Adipose tissue (tissue), 3 donors: Measurements from ENCODE around the gene MADCAM1. TPM values are rescaled to one million over a fixed set of nuclear protein-coding genes. Genes with fewer than 3 reads are reported as not detected.
"Not testable (repeated sequence)": the region's sequence is repeated elsewhere in the genome, so short reads cannot be mapped to it uniquely, and the experiment has no call there.

Experiments used
- H3K27ac ChIP-seq: one replicate; pipeline ENCODE4 v1.5.1; 2013; ENCODE audit warnings: low read depth, low read length
- WGBS, 3 donors: extraction: QIAGEN DNeasy Blood & Tissue Kit; methylation state at CpG; one replicate each; pipeline ENCODE4 v1.1.7; 2013; 5-methylcytosine and 5-hydroxymethylcytosine counted together
- polyA plus RNA-seq, 3 donors: library from polyadenylated mRNA; stranded (reverse); fragments of 200-250 nt; gene quantifications; one replicate each; pipeline ENCODE4 v1.2.3, GENCODE V29; 2013
- donor health status: healthy with polysubstance abuse.
- donor health status: Bipolar disorder and iron deficiency.
- donor health status: healthy.

Gene MADCAM1
- 1 to 10 TPM in 1 of 3 donors, under 1 TPM in 1, not detected in 1; 0.36 to 2.0 TPM for polyA plus RNA-seq

DNA sequence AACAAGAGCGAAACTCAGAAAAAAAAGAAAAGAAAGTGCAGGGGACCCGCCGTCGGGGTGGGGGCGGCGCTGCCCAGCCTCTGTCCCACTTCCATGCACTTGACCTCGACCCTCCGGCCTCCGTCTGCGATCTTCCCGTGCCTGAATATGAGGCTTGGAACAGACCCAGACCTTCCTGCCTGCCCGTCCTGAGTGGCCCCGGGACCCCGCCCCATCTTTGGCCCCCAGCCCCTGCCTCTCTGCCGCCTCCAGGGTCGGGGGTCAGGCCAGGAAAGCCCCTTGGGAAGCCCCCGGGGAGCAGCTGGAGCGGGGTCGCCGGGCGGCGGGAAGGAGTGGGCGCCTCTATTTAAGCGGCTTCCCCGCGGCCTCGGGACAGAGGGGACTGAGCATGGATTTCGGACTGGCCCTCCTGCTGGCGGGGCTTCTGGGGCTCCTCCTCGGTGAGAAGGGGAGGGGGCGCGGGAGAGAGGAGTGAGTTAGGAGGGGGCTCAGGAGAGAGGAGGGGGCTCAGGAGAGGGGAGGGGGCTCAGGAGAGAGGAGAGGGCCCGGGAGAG, at the start of gene MADCAM1:
TSS of gene MADCAM1 (plus strand) at position 375 of the 554 bp plus-strand sequence. CDS start at position 389, 14 bp downstream.
- no peak within 1 kb of the TSS for H3K27ac ChIP-seq
- WGBS, 3 donors, result 6 to 7% (median 7%) methylated on average over 28 to 33 of the region's 33 CpGs

DNA sequence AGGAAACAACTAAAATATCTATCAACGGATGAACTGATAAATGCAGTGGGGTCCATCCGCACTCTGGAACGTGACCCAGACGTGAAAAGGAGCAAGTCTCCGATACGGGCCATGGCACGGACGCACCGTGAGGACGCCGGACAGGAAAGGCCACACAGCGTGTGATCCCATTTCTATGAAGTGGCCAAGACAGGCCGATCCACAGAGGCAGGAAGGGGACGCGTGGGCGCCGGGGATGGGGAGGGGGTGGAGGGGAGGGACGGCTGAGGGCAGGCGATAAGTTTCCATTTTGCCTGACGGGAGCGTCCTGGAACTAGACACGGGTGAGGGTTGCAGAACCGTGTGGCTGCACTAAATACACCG, 49.2 kb upstream of the MADCAM1 start:
- H3K27ac ChIP-seq, result no peak overlapping the region
- WGBS, 3 donors, result 73 to 80% (median 77%) methylated on average over 24 of the region's 24 CpGs

DNA sequence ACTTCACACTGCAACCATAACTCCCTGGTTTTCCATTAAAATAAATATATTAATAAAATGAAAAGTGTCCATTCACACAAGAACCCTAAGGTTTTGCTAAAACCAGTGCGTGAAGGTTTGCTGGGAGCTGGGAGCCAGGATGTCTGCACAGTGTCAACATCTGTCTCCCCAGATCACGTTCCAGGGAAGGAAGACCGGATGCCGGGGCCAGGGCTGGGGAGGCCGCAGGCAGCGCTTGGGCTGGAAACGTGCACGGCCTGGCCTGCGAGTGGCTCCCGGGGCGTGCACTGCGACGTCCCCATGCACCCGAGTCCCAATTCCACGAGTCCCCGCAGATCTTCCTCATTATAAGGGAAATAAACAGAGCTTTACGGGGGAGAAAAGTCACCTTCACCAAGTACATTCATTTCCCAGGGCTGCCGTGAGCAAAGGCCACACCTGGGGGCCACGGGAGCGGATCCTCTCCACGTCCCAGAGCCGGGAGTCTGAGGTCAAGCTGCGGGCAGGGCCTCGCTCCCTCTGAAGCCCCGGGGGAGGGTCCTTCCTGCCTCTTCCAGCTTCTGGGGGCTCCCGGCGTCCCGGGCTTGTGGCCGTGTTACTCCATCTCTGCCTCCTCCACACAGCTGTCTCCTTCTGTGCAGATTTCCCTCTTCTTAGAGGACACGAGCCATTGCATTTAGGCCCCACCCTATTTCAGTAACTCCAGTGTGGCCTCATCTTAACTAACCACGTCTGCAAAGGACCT, 48.3 kb upstream of the MADCAM1 start:
- 37 to 72% (median 39%) methylated on average over 31 of the region's 31 CpGs for WGBS, 3 donors
- H3K27ac ChIP-seq, result no peak overlapping the region

DNA sequence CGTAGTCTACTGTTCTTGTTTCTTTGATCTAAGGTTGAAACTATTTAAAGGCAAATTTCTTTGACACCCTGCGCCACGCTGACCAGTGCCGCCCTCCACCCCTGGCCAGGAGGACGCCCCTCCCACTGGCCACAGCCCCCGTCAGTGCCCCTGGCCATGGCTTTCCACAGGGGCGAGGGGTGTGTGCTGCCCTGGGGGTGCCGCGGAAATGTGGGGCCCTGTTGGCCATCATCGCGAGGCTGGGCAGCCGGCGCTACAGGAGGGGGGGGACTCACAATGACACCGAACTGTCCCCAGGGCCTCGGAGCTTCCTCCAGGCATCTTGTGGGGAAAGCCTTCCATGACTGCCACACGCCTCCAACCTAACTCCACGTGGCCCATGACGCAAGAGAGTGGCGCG, 46.4 kb upstream of the MADCAM1 start:
- no peak overlapping the region for H3K27ac ChIP-seq
- 93 to 95% (median 95%) methylated on average over 17 to 20 of the region's 20 CpGs for WGBS, 3 donors

DNA sequence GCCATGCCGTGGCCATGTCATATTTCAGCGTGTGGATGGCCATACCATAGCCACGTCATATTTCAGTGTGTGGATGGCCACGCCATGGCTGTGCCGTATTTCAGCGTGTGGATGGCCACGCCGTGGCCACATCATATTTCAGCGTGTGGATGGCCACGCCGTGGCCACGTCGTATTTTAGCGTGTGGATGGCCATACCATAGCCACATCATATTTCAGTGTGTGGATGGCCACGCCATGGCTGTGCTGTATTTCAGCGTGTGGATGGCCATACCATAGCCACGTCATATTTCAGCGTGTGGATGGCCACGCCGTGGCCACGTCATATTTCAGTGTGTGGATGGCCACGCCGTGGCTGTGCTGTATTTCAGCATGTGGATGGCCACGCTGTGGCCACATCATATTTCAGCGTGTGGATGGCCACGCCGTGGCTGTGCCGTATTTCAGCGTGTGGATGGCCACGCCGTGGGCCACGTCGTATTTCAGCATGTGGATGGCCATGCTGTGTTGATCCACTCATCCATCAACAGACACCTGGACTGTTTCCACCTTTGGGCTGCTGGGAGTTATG, 45.3 kb upstream of the MADCAM1 start:
- not testable (repeated sequence) for H3K27ac ChIP-seq
- WGBS, 3 donors, result 95 to 99% (median 98%) methylated on average over 33 of the region's 33 CpGs

DNA sequence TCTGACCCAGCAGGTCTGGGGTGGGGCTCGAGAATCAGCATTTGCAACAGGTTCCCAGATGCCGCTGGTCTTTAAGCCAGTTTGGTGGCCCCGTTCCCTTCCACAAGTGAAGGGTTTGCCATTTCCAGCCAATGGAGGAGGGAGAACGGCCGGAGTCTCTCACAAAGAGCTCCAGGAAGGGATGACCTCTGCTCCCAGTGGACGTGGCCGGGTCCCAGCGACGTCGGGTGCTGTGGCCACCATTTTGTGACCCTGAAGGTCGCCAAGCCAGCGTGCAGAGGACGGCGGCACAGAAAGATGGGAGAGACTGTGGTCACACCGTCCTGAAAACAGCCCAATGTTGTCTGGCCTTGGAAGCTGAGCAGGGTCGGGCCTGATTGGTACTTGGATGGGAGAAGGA, 43.5 kb upstream of the MADCAM1 start:
- WGBS, 3 donors, result 91 to 95% (median 95%) methylated on average over 16 of the region's 16 CpGs

DNA sequence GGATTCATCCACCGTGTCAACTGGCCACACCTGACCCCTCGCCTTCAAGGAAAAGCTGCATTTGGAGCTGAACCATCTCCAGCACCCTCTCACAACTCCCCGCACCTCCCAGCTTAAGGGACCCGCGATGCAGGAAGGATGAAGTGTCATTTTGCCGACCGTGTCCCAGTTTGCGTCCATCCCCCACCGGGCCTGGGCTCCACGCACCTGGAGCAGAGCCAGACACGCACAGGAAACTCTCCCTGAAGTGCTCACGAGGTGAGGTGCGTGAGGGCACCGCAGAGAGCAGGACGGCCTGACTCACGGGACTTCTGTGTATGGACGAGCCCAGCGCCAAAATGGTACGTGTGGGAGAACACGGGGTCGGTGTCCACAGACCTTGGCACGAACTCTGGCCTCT, 42.7 kb upstream of the MADCAM1 start:
- H3K27ac ChIP-seq, result no peak overlapping the region
- 90 to 94% (median 93%) methylated on average over 22 of the region's 22 CpGs for WGBS, 3 donors

More for the DNA sequence above, 43.5 kb upstream of the MADCAM1 start:
- H3K27ac ChIP-seq, result no peak overlapping the region

DNA sequence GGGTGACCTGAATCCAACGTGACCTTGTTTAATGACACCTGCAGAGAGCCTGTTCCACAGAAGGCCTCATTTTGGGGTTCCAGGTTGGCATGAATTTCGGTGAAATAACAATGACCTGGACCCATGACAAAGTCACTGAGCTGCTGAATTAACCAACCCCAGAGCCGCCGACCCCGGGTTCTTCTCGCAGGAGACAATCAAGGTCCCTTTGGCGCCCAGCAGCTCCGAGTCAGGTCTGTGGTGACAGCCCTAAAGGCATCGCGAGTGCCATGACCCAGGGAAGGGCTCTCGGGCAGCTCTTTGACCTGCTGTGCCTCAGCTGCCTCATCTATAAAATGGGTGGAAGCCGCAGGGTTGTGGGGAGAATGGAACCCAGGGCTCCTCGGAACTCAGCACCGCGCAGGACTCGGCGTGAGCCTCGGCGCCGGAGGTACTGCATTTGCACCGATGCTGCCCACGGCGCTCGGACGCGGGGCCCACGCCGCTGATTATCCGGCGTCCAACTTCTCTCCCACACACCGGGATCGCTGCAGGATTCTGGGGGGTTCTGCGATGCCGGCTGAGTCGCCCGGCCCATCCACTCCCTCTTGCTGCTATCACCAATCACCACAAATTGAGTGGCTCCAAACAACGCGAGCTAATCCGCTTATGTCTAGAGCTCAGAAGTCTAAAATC, 41.1 kb upstream of the MADCAM1 start:
- WGBS, 3 donors, result 95 to 96% (median 95%) methylated on average over 39 of the region's 39 CpGs

DNA sequence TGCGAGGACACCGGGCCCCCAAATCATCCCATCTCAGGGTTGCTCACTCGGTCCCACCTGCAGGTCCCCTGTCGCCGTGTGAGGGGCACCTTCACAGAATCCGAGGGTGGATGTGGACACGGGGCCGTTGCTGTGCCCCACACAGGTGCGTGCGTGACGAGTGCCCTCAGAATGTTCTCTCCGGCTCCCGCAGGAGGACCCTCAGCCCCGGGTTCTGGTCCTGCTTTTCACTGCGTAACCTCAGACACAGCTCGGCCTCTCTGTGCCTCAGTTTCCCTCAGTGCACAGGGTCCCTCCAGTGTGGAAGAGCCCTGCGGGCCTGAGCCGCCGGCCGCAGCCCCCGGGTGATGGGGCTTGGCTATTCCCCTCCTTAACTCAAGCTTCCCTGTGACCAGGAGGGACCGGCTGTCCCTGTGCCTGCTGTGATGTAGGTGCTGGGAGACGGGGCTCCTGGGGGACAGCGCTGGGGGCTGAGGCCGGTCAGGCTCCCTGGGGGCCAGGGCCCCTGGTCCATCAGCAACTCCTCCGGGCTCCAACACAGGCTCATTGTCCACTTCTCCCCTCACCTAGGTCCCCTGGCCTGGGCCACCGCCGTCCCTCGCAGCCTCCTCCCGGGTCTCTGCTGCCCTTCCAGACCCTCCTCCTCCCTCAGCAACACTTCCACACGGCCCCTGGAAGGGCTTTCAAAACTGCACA, 40.3 kb upstream of the MADCAM1 start:
- 90 to 92% (median 90%) methylated on average over 31 of the region's 31 CpGs for WGBS, 3 donors
- H3K27ac ChIP-seq, result no peak overlapping the region

More for the DNA sequence above, 41.1 kb upstream of the MADCAM1 start:
- no peak overlapping the region for H3K27ac ChIP-seq

DNA sequence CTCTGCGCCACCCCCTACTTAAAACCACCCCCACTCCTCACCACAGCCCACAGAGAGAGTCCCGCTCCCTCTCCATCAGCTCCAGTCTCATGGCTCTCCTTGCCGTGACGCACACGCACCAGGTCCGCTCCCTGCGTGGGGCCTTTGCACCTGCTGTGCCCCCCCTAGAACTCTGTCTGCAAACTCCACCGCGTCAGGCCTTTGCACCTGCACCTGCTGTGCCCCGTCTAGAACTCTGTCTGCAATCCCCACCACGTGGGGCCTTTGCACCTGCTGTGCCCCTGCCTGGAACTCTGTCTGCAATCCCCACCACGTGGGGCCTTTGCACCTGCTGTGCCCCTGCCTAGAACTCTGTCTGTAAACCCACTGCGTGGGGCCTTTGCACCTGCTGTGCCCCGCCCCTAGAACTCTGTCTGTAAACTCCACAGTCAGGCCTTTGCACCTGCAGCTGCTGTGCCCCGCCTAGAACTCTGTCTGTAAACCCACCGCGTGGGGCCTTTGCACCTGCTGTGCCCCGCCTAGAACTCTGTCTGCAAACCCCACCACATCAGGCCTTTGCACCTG, 39.7 kb upstream of the MADCAM1 start:
- H3K27ac ChIP-seq, result no peak overlapping the region
- WGBS, 3 donors, result 82 to 90% (median 86%) methylated on average over 18 of the region's 18 CpGs

DNA sequence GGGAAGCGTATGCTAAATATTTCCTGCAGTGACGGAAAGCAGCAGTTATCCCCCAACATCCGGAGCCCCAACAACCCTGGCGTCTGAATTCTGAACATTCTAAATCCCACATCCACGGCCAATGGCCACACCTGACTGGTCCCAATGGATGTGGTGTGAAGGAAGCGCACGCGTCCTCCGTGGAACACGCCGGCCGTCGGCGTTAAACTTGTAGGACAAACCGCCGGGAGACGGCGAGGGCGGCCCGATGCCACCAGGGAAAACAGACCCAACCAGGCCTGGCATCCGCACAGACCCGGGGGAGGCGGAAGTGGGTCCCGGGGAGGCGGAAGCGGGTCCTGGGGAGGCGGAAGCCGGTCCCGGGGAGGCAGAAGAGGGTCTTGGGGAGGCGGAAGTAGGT, 38.6 kb upstream of the MADCAM1 start:
- H3K27ac ChIP-seq, result no peak overlapping the region
- WGBS, 3 donors, result 91 to 98% (median 96%) methylated on average over 28 to 30 of the region's 30 CpGs

DNA sequence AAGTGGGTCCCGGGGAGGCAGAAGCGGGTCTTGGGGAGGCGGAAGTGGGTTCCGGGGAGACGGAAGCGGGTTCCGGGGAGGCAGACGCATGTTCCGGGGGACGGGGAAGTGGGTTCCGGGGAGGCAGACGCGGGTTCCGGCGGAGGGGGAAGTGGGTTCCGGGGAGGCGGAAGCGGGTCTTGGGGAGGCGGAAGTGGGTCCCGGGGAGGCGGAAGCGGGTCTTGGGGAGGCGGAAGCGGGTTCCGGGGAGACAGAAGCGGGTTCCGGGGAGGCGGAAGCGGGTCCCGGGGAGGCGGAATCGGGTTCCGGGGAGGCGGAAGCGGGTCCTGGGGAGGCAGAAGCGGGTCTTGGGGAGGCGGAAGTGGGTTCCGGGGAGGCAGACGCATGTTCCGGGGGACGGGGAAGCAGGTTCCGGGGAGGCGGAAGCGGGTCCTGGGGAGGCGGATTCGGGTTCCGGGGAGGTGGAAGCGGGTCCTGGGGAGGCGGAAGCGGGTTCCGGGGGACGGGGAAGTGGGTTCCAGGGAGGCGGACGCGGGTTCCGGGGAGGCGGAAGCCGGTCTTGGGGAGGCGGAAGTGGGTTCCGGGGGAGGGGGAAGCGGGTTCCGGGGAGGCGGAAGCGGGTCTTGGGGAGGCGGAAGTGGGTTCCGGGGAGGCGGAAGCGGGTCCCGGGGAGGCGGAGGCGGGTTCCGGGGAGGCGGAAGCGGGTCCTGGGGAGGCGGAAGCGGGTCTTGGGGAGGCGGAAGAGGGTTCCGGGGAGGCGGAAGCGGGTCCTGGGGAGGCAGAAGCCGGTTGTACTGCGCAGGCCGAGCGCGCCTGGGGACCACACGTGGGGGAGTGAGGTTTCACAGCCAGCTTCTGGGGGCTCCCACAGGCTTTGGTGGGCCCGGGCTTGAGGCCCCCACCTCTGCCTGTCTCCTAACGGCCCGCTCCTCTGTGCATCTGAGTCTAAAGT, 37.9 kb upstream of the MADCAM1 start:
- WGBS, 3 donors, result 94 to 98% (median 96%) methylated on average over 55 to 89 of the region's 89 CpGs
- H3K27ac ChIP-seq, result no peak overlapping the region

DNA sequence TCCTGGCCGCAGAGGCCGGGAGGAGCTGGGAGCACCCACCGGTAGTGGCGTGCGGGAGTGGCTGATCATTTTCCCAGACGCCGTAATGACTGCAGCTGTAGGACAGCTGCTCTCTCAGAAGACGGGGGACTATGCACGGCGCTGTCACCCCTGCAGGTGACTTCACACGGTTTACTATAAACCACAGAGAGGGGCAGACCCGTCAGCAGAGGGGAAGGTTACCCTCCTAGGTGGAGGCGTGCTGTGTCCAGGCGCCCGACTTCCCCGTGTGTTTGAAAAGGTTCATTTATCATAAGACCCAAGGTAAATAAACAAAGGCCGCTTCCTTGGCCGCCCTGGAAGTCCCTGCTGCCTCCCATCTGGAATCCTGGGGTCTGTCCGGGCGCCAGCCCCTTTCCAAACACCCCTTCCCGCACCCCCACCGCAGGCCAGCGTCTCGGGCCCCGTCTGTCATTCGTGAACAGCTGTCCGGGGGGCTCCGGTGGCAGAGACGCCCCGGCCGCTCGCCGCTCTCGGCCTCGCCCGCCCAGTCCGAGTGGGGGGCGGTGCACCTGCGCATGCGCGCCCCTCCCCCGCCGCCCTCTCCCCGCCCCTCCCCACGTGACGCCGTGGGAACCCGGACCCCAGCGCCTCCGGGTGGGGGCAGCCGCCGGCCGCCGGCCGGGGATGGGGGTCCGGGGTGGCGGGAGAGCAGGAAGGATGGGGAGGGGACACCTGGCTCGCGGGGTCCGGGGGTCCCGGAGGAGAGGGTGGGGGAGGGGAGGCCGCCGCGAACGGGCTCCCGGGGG, 36.4 kb upstream of the MADCAM1 start:
- no peak overlapping the region for H3K27ac ChIP-seq
- 1 to 4% (median 3%) methylated on average over 41 to 66 of the region's 66 CpGs for WGBS, 3 donors

DNA sequence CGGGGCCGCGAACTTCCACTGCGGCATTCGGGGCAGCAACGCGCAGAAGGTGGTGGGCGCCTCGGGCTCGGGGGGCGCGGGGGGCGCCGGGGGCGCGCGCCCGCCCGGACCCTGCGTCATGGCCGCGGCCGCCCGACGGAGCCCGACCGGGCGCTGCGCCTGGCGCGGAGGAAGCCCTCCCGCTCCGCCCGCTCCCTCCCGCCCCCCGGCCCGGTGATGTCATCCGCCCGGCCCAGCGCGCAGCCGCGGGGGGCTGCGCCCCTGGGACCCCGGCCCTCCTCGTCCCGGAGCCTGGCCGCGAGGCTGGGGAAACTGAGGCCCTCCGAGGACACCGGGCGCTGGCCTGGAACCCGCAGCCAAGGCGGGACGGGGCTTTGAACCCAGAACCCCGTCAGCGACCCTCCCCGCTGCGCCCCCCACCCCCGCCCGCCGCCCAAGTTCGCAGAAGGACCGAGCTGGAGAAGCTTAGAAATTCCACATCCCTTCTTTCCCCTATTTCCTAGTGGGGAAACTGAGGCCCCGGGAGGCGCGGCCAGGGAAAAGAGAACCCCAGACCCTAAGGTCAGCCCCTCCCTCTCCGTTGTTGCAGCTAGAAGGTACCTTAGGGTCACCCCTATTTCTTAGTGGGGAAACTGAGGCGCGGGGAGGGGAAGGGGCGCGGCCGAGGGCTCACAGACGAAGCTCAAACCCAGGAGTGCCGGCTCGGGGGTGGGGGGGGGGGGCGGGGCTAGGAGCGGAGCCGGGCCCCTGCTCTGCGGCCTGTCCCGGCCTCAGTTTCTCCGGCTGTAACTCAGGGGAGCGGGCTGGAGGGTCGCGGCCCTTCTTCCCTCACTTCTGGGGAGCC, 35.2 kb upstream of the MADCAM1 start, which contains the start of gene SHC2:
TSS of gene SHC2 (minus strand) at position 157 of the 844 bp plus-strand sequence. CDS start at position 120, 37 bp downstream.
- 1 to 3% (median 2%) methylated on average over 29 to 72 of the region's 85 CpGs for WGBS, 3 donors
- H3K27ac ChIP-seq, result no peak within 1 kb of the TSS

DNA sequence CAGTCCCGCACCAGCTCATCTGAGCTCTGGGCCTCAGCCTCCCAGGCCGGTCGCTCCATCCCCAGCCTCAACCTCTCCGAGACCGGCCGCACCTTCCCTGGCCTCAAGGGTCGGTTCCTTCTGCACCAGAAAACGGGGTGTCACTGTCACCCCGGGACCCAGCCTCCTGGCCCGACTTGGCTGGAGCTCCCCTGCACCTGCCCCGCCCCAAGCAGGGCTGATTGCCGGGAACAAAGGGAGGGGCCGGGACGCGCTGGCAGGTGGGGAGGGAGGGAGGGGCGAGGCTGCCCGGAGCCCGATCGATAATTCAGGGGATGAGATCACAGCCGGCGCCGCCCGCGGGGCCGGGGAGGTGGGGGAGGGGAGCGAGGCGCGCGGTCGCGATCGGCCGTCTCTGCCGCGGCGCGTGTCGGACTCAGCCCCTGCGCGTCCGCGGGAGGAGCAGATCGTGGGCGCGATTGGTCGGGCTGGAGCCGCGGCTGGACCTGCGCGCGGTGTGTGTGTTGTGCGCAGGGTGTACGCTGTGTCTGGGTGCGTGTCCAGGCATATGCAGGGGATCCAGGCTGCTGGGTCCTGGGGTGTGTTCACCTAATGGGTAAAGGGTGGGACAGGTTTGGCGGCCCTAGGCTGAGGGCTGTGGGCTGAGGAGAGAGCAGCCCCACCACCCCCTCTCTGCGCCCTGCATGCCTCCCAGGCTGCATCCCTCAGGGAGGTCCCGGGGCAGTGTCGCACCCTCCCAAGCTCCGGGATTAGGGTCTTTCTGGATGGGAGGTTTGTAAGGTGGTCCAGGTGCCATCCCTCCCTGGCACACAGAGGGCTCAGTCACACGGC, 34.4 kb upstream of the MADCAM1 start:
- 8 to 9% (median 9%) methylated on average over 41 to 60 of the region's 60 CpGs for WGBS, 3 donors
- no peak overlapping the region for H3K27ac ChIP-seq
